NK-92 (cell line): ENCODE measurements around the gene RABL6.
"Not testable (repeated sequence)": the region's sequence is repeated elsewhere in the genome, so short reads cannot be mapped to it uniquely, and the experiment has no call there.

ENCODE experiments used
- DNase-seq: peaks from one replicate; lab custom pipeline; 2025; ENCODE audit not compliant: unreplicated experiment; lab: John Stamatoyannopoulos, UW

The RABL6 gene, protein sequence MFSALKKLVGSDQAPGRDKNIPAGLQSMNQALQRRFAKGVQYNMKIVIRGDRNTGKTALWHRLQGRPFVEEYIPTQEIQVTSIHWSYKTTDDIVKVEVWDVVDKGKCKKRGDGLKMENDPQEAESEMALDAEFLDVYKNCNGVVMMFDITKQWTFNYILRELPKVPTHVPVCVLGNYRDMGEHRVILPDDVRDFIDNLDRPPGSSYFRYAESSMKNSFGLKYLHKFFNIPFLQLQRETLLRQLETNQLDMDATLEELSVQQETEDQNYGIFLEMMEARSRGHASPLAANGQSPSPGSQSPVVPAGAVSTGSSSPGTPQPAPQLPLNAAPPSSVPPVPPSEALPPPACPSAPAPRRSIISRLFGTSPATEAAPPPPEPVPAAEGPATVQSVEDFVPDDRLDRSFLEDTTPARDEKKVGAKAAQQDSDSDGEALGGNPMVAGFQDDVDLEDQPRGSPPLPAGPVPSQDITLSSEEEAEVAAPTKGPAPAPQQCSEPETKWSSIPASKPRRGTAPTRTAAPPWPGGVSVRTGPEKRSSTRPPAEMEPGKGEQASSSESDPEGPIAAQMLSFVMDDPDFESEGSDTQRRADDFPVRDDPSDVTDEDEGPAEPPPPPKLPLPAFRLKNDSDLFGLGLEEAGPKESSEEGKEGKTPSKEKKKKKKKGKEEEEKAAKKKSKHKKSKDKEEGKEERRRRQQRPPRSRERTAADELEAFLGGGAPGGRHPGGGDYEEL

DNA sequence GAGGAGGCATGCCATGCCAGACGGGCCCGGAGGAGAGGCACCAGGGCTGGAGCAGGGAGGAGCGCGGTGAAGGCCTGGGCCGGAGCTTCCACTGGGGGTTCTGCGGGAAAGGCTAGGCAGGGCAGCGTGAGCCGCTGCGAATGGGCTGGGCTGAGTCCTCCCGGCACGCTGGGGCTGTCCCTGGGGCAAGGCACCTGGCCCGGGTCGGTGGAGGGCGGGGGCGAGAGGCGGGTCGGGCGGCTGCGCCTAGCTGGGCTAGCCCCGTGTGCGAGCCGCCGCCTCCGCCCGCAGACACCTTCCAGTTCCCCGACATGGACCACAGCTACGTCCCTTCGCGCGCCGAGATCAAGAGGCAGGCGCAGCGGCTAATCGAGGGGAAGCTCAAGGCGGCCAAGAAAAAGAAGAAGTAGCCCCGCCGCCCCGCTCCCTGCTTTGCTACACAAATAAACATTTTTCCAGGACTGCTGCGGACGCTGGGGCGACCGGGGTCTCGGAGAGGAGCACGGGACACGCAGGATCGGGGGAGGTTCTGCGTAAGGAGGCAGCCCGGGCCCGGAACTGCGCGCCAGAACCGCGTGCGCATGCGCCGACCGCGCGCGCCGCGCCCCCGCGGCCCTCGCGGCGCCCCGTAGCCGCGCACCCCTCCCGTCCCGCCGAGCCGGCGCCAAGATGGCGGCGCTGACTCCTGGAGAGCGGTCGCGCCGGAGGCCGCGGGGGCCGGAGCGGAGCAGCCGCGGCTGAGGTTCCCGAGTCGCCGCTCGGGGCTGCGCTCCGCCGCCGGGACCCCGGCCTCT is at the start of gene RABL6:
Gene RABL6 (plus strand): TSS at position 668 of the 794 bp plus-strand sequence. CDS start 249 bp downstream, outside the sequence.
- DNase-seq: no peak

DNA sequence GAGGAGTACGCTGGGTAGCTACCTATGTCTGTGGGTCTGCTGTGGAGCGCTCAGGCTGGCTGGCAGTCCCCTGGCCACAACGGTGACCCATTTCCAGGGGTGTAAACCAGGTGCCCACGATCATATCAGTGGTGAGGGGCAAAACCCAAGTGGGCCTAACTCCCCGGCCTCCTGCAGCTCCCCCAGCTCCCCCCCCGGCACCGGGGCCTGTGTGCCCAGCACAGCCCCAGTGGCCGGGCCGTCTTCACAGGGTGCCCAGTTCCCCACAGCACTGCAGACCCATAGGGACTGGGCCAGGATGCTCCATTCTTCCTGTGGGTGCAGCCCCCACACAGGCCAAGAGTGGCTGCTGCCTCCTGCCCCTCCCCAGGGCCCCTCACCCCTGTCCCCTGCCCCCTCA is 48.7 kb upstream of the RABL6 start:
- DNase-seq: no peak

DNA sequence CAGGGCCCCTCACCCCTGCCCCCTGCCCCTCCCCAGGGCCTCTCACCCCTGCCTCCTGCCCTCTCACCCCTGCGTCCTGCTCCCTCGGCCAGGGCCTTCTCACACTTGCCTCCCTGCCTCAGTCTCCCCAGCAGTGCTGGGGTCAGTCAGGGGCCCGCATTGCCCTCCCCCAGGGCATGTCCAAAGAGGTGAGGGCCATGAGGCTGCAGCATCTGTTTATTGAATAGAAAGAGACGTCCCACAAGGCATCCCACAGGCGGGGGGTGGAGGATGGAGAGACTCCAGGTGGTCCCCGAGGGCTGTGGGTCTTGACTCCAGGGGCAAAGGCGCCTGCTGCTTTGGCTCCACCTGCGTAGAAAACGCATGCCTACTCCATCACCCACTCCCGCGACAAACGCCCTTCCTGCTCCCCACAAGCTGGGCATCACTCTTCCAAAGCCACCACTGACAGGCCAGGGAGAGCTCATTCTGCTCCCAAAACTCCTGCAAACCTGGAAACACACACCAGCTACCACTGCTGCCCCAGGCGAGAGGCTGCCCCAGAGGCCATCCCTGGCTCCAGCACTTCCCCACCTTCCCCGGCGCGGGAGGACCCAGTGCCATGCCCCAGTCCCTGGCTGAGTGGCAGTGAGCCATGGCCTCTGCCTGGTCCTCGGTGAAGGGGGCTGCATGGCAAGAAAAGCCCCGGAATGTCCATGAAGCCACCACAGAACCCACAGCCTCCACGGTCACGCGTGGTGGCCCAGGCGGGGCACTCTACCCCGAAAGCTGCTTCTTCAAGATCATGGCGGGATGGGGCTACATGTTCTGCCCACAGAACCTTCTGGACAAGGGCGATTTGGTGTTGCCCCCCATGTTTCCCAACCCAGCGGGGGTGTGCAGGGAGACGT is 48.1 kb upstream of the RABL6 start:
- no peak for DNase-seq

DNA sequence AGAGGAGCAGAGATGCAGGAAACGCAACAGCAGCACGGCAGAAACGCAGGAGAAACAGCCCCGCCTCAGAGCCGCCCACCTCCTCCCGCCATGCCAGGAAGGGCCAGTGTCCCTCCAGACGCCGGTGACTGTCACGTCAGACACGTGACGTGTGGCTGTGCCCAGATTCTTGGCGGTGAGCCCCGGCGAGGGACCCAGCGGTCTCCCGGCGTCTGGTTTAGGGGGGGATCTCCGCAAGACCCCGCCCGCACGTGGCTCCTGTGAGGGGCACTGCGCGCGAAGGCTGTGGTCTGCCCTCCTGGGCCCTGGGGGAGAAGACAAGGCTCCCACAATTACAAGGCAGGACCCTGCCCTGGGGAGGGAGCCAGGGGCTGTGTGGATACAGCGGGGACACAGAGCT is 47.3 kb upstream of the RABL6 start:
- no peak for DNase-seq

DNA sequence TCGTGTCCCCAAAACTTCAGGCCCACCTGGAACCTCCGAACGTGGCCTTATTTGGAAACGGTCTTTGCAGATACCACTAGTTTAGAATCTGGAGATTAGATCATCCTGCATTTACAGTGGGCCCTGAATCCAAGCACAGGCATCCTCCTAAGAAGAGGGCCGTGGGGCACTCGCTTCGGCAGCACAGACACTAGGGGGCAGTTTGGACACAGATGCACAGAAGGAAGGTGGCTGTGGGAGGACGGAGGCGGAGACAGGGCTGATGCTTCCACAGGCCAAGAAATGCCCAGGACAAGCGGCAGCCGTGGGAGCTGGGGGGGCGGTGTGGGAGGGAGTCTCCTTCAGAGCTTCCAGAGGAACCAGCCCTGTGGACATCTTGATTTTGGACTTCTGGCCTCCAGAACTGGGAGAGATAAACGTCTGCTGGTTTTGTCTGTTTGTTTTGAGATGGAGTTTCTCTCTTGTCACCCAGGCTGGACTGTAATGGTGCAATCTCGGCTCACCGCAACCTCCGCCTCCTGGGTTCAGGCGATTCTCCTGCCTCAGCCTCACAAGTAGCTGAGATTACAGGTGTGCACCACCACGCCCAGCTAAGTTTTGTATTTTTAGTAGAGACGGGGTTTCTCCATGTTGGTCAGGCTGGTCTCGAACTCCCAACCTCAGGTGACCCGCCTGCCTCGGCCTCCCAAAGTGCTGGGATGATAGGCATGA is 46.8 kb upstream of the RABL6 start:
- DNase-seq: not testable (repeated sequence)

DNA sequence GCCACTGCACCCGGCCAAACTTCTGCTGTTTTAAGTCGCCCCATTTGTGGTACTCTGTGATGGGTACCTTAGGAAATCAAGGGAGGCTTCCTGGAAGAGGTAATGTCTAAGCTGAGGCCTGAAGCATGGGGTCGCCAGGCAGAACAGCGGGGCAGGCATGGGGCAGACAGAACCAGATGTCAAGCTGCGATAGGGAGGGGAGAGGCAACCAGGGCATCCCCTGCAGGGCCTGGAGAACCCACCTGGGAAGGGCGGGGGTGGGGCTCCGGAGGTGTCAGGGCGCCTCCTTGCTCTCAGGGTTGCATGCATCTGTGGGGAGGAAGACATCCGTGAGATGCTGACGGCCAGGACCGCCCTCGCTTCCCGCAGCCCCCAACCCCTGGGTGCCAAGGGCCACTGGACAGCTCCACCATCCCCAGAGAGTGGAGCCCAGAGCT is 46.2 kb upstream of the RABL6 start:
- no peak for DNase-seq

DNA sequence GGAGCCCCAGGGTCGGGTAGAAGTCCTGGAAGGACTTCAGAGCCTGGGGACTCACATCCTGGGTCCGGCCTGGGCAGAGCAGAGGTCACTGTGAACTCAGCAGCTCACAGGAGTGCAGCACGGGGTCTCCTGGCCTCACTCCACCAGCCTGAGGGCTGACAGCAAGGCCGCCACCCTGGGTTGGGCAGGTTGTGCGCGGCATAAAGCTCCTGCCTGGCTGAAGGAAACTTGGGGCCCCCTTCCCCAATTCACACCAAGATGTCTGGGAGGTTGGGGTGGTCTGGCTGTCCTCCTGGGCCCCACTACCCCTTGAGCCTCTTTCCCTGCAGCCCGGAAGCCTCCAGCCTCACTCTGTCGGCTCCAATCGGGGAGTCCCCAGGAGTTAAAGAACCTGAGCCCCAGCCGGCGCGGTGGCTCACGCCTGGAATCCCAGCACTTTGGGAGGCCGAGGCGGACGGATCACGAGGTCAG is 45.5 kb upstream of the RABL6 start:
- no peak for DNase-seq

DNA sequence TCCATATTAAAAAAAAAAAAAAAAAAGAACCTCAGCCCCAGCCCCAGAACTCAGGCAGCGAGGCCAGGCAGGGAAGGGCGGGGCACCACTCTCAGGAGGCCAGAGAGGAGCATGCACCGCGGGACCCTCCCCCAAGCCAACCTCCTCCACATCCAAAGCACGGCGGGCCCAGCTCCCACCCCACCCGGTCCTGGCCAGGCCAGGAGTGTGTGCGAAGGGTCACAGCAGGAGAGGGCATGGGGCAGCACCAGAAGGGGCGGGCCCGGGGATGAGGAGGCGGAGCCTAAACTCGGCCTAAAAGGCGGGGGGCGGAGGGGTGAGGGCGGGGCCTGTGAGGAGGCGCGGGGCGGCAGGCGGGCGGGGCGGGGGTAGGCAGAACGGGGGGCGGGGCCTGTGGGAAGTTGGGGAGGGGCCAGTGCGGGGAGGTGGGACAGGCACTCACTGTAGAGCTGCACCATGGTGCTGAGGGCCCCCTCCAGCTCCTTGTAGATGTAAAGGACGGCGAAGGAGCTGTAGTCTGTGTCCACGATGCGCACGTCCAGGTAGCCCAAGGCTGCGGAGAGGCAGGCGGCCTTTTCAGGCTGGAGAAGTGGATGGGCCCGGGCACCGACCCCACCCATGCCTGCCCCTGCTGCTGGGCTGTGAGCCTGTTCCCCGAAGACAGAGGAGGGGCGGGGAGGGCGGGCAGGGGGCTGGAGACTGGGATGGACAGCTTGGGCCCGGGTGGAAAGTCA is 44.7 kb upstream of the RABL6 start:
- no peak for DNase-seq

DNA sequence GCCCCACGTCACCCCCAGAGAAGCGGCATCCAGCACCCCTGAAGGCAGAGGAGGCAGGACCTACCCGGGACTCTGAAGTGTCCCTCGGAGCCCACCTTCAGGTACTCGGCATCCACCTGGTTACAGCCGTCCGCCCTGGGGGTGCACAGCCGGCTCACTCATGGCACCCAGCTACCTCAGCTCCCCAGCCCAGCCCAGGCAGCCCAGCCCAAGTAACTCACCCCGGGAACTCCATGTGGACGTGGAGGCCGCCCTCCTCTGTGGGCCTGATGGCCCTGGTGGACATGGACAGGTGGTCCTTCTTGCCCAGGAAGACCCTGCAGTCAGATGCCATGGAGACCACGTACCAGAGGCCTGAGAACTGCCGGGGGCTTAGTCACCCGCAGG is 44.1 kb upstream of the RABL6 start:
- DNase-seq: no peak

DNA sequence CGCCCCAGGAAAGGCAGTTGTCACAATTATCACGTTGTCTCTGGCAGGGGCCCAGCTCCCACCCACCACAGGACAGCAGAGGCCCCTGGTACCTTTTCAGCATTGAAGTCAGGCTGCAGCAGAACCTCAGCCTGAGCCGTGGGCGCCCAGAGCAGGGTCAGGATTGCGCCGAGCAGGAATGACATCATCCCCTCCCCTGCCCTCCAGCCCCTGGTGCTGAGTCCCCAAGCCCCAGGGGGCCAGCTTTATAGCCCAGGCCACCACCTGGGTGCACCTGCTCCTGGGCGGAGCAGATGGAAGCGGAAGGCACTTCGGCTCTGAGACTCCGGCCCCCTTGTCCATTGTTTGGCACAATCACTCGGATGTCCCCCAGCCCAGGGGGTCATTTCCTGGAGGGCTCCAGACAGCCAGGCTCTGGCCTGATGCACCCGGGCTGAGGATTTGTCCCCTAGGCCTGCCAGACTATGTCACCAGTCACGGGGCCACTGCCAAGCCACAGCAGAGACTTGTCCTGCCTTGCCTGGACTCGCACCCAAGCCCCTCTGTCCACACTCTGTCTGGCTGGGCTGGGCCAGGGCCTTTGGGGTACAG is 43.4 kb upstream of the RABL6 start, which contains the start of gene LCN15:
Gene LCN15 (minus strand): TSS at position 218 of the 591 bp plus-strand sequence. CDS start 30 bp downstream, at position 188.
- DNase-seq: no peak

DNA sequence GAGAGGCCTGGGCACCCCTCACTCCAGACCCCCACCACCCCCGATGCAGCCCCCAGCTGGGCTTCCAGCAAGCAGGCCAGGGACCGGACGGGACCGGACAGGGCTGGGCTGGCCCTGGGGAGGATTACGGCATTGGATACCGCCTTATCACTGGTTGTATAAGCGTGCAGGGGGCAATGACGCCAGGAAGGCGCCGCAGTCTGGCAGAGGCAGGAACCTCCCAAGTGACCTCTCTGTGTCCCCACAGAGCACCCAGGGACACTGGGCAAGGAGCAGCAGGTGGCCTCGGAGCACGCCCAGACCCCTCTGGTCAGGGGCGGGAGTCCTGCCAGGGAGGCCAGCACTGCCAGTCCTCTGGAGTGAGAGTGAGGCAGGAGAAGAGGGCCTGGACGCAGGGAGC is 42.7 kb upstream of the RABL6 start:
- no peak for DNase-seq

DNA sequence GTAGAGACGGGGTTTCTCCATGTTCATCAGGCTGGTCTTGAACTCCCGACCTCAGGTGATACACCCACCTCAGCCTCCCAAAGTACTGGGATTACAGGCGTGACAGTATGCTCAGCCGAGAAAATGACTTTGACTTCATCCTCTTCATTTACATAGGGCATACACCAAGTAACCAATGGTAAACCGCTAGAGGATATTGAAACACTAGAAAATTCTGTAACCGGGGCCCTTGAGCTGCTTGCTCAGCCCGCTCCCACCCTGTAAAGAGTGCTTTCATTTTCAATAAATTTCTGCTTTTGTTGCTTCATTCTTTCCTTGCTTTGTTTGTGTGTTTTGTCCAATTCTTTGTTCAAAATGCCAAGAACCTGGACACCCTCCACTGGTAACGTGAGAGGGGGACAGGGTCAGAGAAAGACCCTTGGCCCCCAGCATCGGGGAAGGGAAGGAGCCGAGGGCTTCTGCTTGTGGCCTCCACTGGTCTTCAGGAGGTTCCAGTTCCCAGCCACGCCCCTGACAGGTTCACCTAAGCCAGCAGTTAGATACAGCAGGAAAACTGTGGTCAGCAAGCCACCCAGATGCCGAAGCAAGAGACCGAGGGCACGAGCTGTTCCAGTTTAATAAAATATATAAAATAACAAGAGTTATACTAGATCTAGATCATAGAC is 41.9 kb upstream of the RABL6 start:
- not testable (repeated sequence) for DNase-seq

DNA sequence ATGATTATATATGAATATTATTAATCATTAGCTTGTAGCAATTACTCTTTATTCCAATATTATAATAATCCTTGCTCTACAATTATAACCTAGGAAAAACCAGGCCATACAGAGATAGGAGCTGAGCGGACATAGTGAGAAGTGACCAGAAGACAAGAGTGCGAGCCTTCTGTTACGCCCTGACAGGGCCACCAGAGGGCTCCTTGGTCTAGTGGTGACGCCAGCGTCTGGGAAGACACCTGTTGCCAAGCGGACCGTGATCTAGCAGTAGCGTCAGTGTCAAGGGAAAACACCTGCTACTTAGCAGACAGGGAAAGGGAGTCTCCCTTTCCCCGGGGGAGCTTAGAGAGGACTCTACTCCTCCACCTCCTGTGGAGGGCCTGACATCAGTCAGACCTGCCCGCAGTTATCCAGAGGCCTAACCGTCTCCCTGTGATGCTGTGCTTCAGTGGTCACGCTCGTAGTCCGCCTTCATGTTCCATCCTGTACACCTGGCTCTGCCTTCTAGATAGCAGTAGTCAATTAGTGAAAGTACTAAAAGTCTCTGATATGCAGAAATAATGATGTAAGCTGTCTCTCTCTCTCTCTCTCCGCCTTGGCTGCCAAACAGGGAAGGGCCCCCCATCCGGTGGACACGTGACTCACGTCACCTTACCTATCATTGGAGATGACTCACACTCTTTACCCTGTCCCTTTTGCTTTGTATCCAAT is 41.2 kb upstream of the RABL6 start:
- not testable (repeated sequence) for DNase-seq

DNA sequence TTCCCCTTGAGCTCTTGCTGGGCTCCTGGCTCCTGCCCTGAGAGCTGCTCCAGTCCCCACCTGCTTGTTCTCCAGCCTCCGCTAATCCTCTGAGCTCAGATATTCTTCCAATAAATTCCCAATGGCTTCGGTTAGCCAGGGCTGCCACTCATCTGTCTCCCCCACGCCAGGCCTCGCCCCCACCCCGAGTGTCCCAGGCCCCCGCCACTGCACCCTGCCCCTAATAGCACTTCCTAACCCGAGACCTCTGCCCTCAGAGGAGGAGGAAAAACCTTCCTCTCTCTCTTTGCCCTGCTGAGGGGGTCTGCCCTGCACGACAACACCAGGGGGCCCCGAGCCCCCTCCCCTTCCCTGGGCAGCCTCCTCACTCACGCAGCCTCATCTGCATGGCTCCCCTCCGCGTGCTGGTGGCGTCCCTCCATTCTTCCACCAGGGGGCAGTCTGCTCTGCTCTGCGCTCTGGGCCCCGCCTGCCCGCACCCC is 38.0 kb upstream of the RABL6 start:
- no peak for DNase-seq

DNA sequence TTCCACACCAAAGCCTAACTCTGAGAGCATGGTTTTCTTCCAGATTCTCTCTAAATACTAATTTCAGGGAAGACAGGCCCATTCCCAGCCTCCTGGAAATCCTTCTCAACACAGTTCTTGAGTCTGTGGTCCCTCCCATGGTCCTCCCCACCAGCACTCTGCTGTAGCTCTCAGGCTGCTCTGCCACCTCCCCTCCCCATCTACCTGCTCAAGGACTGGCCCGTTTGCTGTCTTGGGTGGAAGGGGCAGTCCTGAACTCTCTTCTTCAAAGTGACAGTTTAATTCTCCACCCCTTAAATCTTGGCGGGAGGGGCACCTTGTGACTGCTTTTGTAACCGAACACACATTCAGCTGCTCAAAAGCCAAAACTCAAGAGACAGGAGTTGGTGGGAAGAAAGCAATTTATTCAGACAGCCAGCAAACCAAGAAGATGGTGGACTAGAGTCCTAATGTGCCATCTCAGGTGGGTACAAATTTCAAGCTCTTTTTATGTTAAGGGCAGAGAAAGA is 35.8 kb upstream of the RABL6 start:
- no peak for DNase-seq

DNA sequence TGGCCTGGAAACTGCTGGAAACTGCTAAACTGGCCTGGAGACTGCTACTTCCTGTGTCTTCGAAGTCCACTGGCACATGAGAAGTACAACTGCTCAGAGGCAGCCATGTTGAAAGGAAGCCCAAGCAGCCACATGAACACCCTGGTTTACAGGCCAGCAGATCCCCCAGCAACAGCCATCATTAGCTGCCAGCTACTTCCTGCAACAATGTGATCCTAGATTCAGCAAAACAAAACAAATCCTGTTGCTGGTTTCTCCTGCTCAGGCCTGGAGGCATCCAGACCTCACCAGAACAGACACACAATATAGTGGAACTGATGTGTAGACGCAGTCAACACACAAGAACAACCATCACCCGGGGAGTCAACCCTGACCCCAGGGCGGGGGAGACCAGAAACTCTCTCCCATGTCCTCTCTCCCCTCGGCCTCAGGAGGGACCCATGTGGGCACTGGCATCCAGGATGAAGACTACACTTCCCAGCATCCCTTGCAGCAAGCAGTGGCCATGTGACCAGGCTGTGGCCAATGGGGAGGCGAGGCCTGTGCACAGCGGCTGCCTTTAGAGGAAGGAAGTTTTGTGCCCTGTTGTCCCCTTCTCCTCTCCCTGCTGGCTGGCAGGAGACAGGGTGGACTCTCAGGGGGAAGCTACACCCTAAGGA is 34.2 kb upstream of the RABL6 start:
- no peak for DNase-seq
